ENCODE measurements around the gene BRMS1. TPM values are rescaled to one million over a fixed set of nuclear protein-coding genes. Genes with fewer than 3 reads are reported as not detected.
A peak's percentile ranks its signal among the peaks of the same experiment; 100 is the strongest.

Gene BRMS1
- total RNA-seq, 3 donors from 2014 or later = 35.9 to 47.6 (median 39.3) TPM

- intact Hi-C loops (cut with DNase I, micrococcal nuclease) = no loop called here
- DNase-seq = peak in 1 of 3 donors; percentile 32
- no peaks in the 10 kb centered on the region for H3K4me1 ChIP-seq (ENCODE audit: low read depth)
- TF ChIP-seq, protein P1, sequence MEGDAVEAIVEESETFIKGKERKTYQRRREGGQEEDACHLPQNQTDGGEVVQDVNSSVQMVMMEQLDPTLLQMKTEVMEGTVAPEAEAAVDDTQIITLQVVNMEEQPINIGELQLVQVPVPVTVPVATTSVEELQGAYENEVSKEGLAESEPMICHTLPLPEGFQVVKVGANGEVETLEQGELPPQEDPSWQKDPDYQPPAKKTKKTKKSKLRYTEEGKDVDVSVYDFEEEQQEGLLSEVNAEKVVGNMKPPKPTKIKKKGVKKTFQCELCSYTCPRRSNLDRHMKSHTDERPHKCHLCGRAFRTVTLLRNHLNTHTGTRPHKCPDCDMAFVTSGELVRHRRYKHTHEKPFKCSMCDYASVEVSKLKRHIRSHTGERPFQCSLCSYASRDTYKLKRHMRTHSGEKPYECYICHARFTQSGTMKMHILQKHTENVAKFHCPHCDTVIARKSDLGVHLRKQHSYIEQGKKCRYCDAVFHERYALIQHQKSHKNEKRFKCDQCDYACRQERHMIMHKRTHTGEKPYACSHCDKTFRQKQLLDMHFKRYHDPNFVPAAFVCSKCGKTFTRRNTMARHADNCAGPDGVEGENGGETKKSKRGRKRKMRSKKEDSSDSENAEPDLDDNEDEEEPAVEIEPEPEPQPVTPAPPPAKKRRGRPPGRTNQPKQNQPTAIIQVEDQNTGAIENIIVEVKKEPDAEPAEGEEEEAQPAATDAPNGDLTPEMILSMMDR (IDR thresholded peaks at IDR 0.05) = no peak
- no peaks in the 10 kb centered on the region for H3K36me3 ChIP-seq (ENCODE audit: low read depth)
- no peak for ATAC-seq
- H3K4me3 ChIP-seq = no peak overlapping the region
- H3K9me3 ChIP-seq = no peaks in the 10 kb centered on the region
Observed at GRCh38 chr11:66365166-66365565, 20.3 kb upstream of the BRMS1 start.

DNA sequence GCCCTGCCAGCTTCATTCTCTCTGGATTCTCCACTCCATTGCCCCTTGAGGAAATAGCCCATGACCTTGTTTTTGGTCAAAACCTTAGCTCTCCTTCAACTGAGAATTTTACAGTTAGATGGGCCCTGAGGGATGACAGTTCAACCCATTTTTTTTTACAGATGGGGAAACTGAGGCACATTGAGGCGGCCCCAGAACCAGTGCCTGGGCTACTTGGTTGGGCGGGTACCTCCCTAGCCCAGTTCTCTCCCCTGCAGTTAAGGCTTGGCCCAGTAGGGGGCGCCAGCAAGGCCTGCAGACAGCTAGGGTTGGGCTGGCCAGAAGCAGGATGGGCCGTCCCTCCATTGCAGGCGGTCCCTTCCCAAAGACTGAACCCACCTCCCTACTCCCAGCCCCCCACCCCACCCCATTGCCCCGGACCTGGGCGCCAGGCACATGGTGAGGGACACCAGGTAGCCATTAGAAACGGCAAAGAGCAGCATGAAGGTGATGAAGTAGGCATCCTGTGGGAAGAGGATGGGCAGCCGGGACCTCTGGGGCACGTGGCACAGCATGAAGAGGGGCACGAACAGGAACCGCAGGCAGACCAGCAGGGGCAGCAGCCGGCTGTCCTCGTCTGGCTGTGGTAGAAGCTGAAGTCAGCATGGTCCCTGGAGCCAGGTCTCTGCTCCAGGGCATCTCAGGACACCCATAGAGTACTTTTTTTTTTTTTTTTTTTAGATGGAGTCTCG is 19.1 kb upstream of the BRMS1 start:
- peak; percentile 70 to 83 (median 78) for DNase-seq
- intact Hi-C loops (cut with DNase I, micrococcal nuclease) = no loop called here
- Histone ChIP-seq H3K4me3 (no peak overlapping the region), H3K36me3 (ENCODE audit: low read depth) (no peaks in the 10 kb centered on the region), H3K4me1 (ENCODE audit: low read depth) (no peaks in the 10 kb centered on the region), H3K9me3 (no peaks in the 10 kb centered on the region)
- ATAC-seq = peak; percentile 75
- TF ChIP-seq, protein P1 (IDR thresholded peaks at IDR 0.05) = peak; percentile 88

- Histone ChIP-seq H3K9me3 (no peaks in the 10 kb centered on the region), H3K4me1 (ENCODE audit: low read depth) (no peaks in the 10 kb centered on the region), H3K4me3 (no peak overlapping the region), H3K36me3 (ENCODE audit: low read depth) (no peaks in the 10 kb centered on the region)
- intact Hi-C loops (cut with DNase I, micrococcal nuclease) = no loop called here
- peak in 2 of 3 donors; percentile 25 to 28 for DNase-seq
- TF ChIP-seq, protein P1 (IDR thresholded peaks at IDR 0.05) = no peak
- ATAC-seq = no peak
Observed at GRCh38 chr11:66363187-66363601, 18.3 kb upstream of the BRMS1 start.

GRCh38 chr11:66362481-66363147 is 17.7 kb upstream of the BRMS1 start:
- ATAC-seq (no peak), DNase-seq (no peak)
- no peaks in the 10 kb centered on the region for H3K4me1 ChIP-seq (ENCODE audit: low read depth)

DNA sequence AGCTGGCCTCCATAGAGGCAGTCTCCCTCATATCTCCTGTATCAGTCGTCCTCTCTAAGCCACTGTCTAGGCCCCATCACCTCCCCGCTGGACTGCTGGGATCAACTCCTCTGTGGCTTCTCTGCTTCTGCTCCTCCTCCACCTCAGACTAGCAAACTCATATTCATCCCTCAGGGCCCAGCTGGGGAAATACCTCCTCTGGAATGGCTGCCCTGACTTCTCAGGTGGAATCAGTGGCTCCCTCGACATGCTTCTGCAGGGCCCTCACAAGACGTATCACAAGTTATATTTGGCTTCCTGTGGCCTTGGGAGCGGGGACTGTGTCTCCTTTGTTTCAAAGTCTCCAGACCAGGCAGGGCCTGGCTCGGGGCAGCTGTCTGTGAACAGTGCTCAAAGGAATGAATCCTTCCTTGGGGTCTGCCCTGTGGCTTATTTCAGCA is 16.6 kb upstream of the BRMS1 start:
- no peak overlapping the region for H3K4me3 ChIP-seq
- intact Hi-C loops (cut with DNase I, micrococcal nuclease) = no loop called here
- H3K9me3 ChIP-seq = no peaks in the 10 kb centered on the region
- ATAC-seq (no peak), DNase-seq (peak in 2 of 3 donors; percentile 17 to 21)
- no peaks in the 10 kb centered on the region for H3K4me1 ChIP-seq (ENCODE audit: low read depth)
- TF ChIP-seq, protein P1 (IDR thresholded peaks at IDR 0.05) = no peak
- no peaks in the 10 kb centered on the region for H3K36me3 ChIP-seq (ENCODE audit: low read depth)

More at GRCh38 chr11:66362481-66363147, 17.7 kb upstream of the BRMS1 start:
- intact Hi-C loops (cut with DNase I, micrococcal nuclease) = no loop called here
- Histone ChIP-seq H3K9me3 (no peaks in the 10 kb centered on the region), H3K36me3 (ENCODE audit: low read depth) (no peaks in the 10 kb centered on the region), H3K4me3 (no peak overlapping the region)
- TF ChIP-seq, protein P1 (IDR thresholded peaks at IDR 0.05) = no peak
